A673 (cell line): ENCODE measurements around the gene COL16A1.

ENCODE experiments used
- CTCF ChIP-seq: fragments of 300-800, 200-600 bp; sonication (generic); conservative IDR thresholded peaks from 2 replicates; pipeline ENCODE4 v1.5.1; 2017; ENCODE audit warnings: low read depth, mild to moderate bottlenecking, antibody characterized with exemption, low read length, moderate library complexity, mixed read lengths
- EZH2 ChIP-seq: fragments of 200-600 bp; sonication (generic); IDR thresholded peaks from 2 replicates; pipeline ENCODE4 v1.6.1; 2017; ENCODE audit warnings: borderline replicate concordance, low read depth, mild to moderate bottlenecking, mixed read lengths, antibody characterized with exemption, low read length; ENCODE audit not compliant: poor library complexity, severe bottlenecking

- no peak for TF ChIP-seq CTCF
- no peak for TF ChIP-seq EZH2
These were observed 45.8 kb downstream of the COL16A1 start for GRCh38 chr1:31657972-31658510.
